ENCODE results near the gene CACNB2. TPM values are rescaled to one million over a fixed set of nuclear protein-coding genes. Genes with fewer than 3 reads are reported as not detected.
"Not testable (repeated sequence)": the region's sequence is repeated elsewhere in the genome, so short reads cannot be mapped to it uniquely, and the experiment has no call there.

CACNB2 gene
- total RNA-seq, 2 donors from 2014 or later = 19.0 to 20.6 TPM

- Histone ChIP-seq H3K9me3 (no peaks in the 10 kb centered on the region), H3K27ac (peak overlapping the region; percentile 64 to 89), H3K27me3 (no peaks in the 10 kb centered on the region), H3K36me3 (no peaks in the 10 kb centered on the region), H3K4me3 (no peak overlapping the region), H3K4me1 (peaks cover 0 to 27% of the 10 kb centered on the region in 2 donors)
- DNase-seq (ENCODE audit: low spot score) = no peak
- no peak for TF ChIP-seq CTCF (IDR thresholded peaks at IDR 0.05)
Observed at GRCh38 chr10:18178854-18179483, 38.7 kb downstream of the CACNB2 start.

- Histone ChIP-seq H3K27ac (peak overlapping the region; percentile 64 to 89), H3K27me3 (no peaks in the 10 kb centered on the region), H3K36me3 (no peaks in the 10 kb centered on the region), H3K4me1 (peaks cover 0 to 27% of the 10 kb centered on the region in 2 donors), H3K4me3 (peak overlapping the region; percentile 20 to 22), H3K9me3 (no peaks in the 10 kb centered on the region)
- no peak for TF ChIP-seq CTCF (IDR thresholded peaks at IDR 0.05)
- DNase-seq (ENCODE audit: low spot score) = no peak
Observed at GRCh38 chr10:18179891-18180290, 39.7 kb downstream of the CACNB2 start.

DNA sequence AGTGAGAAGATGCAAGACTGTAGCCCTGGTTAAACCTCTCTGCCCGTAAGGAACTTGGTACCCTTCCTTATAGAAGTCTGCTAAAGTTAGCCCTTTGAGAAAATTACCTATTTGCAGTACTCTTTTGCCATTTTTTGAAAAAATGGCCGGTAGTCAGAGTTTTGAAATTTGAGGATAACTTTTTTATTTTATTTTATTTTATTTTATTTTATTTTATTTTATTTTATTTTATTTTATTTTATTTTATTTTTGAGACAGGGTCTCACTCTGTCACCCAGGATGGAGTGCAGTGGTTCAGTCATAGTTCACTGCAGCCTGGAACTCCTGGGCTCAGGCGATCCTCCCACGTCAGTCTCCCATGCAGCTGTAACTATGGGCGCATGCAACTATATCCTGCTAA lies 41.2 kb downstream of the CACNB2 start:
- not testable (repeated sequence) for H3K27me3 ChIP-seq; H3K4me3 ChIP-seq; H3K9me3 ChIP-seq; DNase-seq (ENCODE audit: low spot score); H3K36me3 ChIP-seq
- peak overlapping the region in 1 of 2 donors; percentile 89 for H3K27ac ChIP-seq
- peaks cover 0 to 27% of the 10 kb centered on the region in 2 donors for H3K4me1 ChIP-seq

GRCh38 chr10:18185621-18186020 lies 45.4 kb downstream of the CACNB2 start:
- H3K27ac ChIP-seq = no peak overlapping the region
- H3K9me3 ChIP-seq = no peaks in the 10 kb centered on the region
- peaks cover 0 to 6% of the 10 kb centered on the region in 2 donors for H3K4me1 ChIP-seq
- no peak for TF ChIP-seq CTCF (IDR thresholded peaks at IDR 0.05)
- no peak for DNase-seq (ENCODE audit: low spot score)
- H3K27me3 ChIP-seq = no peaks in the 10 kb centered on the region
- no peak overlapping the region for H3K4me3 ChIP-seq
- no peaks in the 10 kb centered on the region for H3K36me3 ChIP-seq

DNA sequence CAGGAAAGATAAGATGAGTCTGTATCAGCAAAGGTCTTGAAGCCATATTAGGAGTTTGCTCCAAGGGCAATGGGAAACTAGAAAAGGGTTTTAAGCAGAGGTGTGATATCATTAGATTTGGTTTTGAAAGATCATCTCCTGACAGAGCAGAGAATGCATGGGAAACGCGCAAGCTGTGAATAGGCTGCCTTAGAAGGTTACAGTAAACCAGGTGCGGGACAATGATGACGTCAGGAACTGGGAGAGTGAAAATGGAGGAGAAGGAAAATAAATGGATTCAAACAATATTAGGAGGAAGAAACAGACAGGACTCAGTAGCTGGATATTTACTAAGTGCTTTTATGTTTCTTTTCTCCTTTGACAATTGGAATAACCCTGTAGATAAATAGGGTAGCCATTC lies 50.6 kb downstream of the CACNB2 start:
- no peak overlapping the region for H3K4me3 ChIP-seq
- TF ChIP-seq CTCF (IDR thresholded peaks at IDR 0.05) = no peak
- H3K27me3 ChIP-seq = no peaks in the 10 kb centered on the region
- H3K9me3 ChIP-seq = no peaks in the 10 kb centered on the region
- peaks cover 0 to 9% of the 10 kb centered on the region in 2 donors for H3K4me1 ChIP-seq
- DNase-seq (ENCODE audit: low spot score) = no peak
- H3K36me3 ChIP-seq = no peaks in the 10 kb centered on the region
- no peak overlapping the region for H3K27ac ChIP-seq

GRCh38 chr10:18194634-18195033 lies 54.4 kb downstream of the CACNB2 start:
- Histone ChIP-seq H3K9me3 (no peaks in the 10 kb centered on the region), H3K27me3 (no peaks in the 10 kb centered on the region), H3K36me3 (no peaks in the 10 kb centered on the region), H3K4me3 (no peak overlapping the region), H3K27ac (no peak overlapping the region), H3K4me1 (peaks cover 0 to 10% of the 10 kb centered on the region in 2 donors)
- DNase-seq (ENCODE audit: low spot score) = no peak
- no peak for TF ChIP-seq CTCF (IDR thresholded peaks at IDR 0.05)
